ENCODE results near the gene MED25. TPM values are rescaled to one million over a fixed set of nuclear protein-coding genes. Genes with fewer than 3 reads are reported as not detected.

The MED25 gene
- total and polyA plus RNA-seq, 4 donors, result 42.6 to 75.2 (median 48.1) TPM

DNA sequence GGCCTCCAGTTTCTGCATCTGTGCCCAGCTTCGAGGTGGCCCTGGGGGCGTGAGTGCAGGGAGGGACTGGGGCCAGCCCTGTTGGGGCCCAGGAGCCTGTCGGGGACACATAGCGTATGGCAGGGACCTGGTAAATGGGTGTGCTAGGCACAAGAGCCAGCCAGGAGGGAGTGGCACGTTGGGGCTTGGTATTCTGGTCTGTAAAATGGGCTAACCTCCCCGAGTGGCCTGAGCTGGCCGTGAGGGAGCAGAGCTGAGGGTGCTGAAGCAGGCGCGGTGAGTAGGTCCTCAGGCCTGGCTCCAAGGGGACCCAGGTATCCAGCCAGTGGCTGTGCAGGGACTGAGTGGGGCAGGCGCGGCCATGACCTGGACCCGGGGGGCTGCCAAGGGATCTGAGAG lies 37.2 kb downstream of the MED25 start:
- no peak for DNase-seq
- 91 to 92% methylated on average over 12 of the region's 12 CpGs for WGBS, 2 donors
- Histone ChIP-seq H3K4me3 (no peak overlapping the region), H3K27me3 (ENCODE audit: control insufficient read depth in 3 of 3, insufficient read depth in 3 of 3, low read length in 2 of 3) (no peaks in the 10 kb centered on the region), H3K27ac (ENCODE audit: low read depth in 1 of 2, low read length in 1 of 2) (no peak overlapping the region), H3K9ac (ENCODE audit: insufficient read depth in 1 of 2, low read length in 2 of 2) (no peak overlapping the region), H3K9me3 (ENCODE audit: control insufficient read depth in 4 of 4, insufficient read depth in 3 of 4, low read length in 3 of 4) (no peaks in the 10 kb centered on the region), H3K4me1 (ENCODE audit: control insufficient read depth in 5 of 5, insufficient read depth in 5 of 5, low read length in 5 of 5) (peaks cover 0 to 22% (median 13%) of the 10 kb centered on the region in 5 donors), H3K36me3 (ENCODE audit: control insufficient read depth in 4 of 4, insufficient read depth in 4 of 4, low read length in 4 of 4) (peaks cover 0 to 49% (median 30%) of the 10 kb centered on the region in 4 donors)
- no peak for ATAC-seq (ENCODE audit: insufficient read depth, low FRiP score)
- TF ChIP-seq CTCF (IDR thresholded peaks at IDR 0.05; ENCODE audit: control extremely low read depth, extremely low read depth), result no peak

GRCh38 chr19:49855676-49856573 lies 37.8 kb downstream of the MED25 start:
- Histone ChIP-seq H3K36me3 (ENCODE audit: control insufficient read depth in 4 of 4, insufficient read depth in 4 of 4, low read length in 4 of 4) (peaks cover 0 to 56% (median 30%) of the 10 kb centered on the region in 4 donors), H3K4me1 (ENCODE audit: control insufficient read depth in 5 of 5, insufficient read depth in 5 of 5, low read length in 5 of 5) (peaks cover 0 to 25% (median 13%) of the 10 kb centered on the region in 5 donors), H3K4me3 (no peak overlapping the region), H3K9me3 (ENCODE audit: control insufficient read depth in 4 of 4, insufficient read depth in 3 of 4, low read length in 3 of 4) (no peaks in the 10 kb centered on the region), H3K27ac (ENCODE audit: low read depth in 1 of 2, low read length in 1 of 2) (no peak overlapping the region), H3K27me3 (ENCODE audit: control insufficient read depth in 3 of 3, insufficient read depth in 3 of 3, low read length in 2 of 3) (no peaks in the 10 kb centered on the region), H3K9ac (ENCODE audit: insufficient read depth in 1 of 2, low read length in 2 of 2) (no peak overlapping the region)
- no peak for TF ChIP-seq CTCF (IDR thresholded peaks at IDR 0.05; ENCODE audit: control extremely low read depth, extremely low read depth)
- ATAC-seq (ENCODE audit: insufficient read depth, low FRiP score) (no peak), DNase-seq (no peak)
- WGBS, 2 donors, result 86 to 87% methylated on average over 21 of the region's 21 CpGs

- no peak overlapping the region for H3K27ac ChIP-seq (ENCODE audit: low read depth in 1 of 2, low read length in 1 of 2)
- peaks cover 0 to 62% (median 32%) of the 10 kb centered on the region in 4 donors for H3K36me3 ChIP-seq (ENCODE audit: control insufficient read depth in 4 of 4, insufficient read depth in 4 of 4, low read length in 4 of 4)
- no peak overlapping the region for H3K9ac ChIP-seq (ENCODE audit: insufficient read depth in 1 of 2, low read length in 2 of 2)
- no peak overlapping the region for H3K4me3 ChIP-seq
- no peak for DNase-seq
- peaks cover 0 to 28% (median 13%) of the 10 kb centered on the region in 5 donors for H3K4me1 ChIP-seq (ENCODE audit: control insufficient read depth in 5 of 5, insufficient read depth in 5 of 5, low read length in 5 of 5)
- no peaks in the 10 kb centered on the region for H3K9me3 ChIP-seq (ENCODE audit: control insufficient read depth in 4 of 4, insufficient read depth in 3 of 4, low read length in 3 of 4)
- 93 to 94% methylated on average over 17 to 18 of the region's 18 CpGs for WGBS, 2 donors
- no peak for TF ChIP-seq CTCF (IDR thresholded peaks at IDR 0.05; ENCODE audit: control extremely low read depth, extremely low read depth)
- no peaks in the 10 kb centered on the region for H3K27me3 ChIP-seq (ENCODE audit: control insufficient read depth in 3 of 3, insufficient read depth in 3 of 3, low read length in 2 of 3)
- ATAC-seq (ENCODE audit: insufficient read depth, low FRiP score), result no peak
Observed at GRCh38 chr19:49856574-49857021, 38.5 kb downstream of the MED25 start.
